Cardiac septum (tissue), 1 donor: ENCODE measurements around the gene ARHGEF10L. TPM values are rescaled to one million over a fixed set of nuclear protein-coding genes. Genes with fewer than 3 reads are reported as not detected.

Source experiments
- DNase-seq: peaks from one replicate; pipeline ENCODE4 v3.0.0-alpha.2; 2020; ENCODE audit warnings: low spot score
- intact Hi-C: fragments of 100-400 bp; cut with DNase I; formaldehyde crosslinking; loops from one replicate; pipeline ENCODE4 v1.14.0; 2022
- total RNA-seq: library from RNA; stranded (reverse); fragmentation: NEBNext Ultra II Directional; extraction: Animal tissue kit (Norgen Biotek cat#: 25700); gene quantifications from one replicate; pipeline ENCODE4 v1.2.1, GENCODE V29; 2021
- donor health status: DM: no; HTN: no; CAD: no.

ARHGEF10L gene
- total RNA-seq, 1 donor from 2014 or later = 59.8 TPM

DNA sequence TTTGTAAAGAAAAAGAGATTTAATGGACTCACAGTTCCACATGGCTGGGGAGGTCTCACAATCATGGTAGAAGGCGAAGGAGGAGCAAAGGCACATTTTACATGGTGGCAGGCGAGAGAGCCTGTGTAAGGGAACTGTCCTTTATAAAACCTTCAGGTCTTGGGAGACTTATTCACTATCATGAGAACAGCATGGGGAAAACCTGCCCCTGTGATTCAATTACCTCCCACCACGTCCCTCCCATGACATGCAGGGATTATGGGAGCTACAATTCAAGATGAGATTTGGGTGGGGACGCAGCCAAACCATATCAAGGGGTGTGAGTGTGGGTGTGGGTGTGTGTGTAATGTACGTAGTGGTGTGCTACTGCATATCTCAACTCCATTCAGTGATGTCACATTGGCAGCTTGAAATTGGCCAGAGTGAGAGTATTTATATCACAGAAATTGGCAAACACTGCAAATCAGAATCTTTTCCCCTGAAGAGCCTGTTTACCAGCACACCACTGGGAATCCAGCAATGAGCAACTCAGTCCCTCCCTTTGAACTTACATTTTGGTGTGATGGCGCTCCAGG, 5.4 kb downstream of the ARHGEF10L start:
- intact Hi-C loops = no loop called here
- DNase-seq = no peak

DNA sequence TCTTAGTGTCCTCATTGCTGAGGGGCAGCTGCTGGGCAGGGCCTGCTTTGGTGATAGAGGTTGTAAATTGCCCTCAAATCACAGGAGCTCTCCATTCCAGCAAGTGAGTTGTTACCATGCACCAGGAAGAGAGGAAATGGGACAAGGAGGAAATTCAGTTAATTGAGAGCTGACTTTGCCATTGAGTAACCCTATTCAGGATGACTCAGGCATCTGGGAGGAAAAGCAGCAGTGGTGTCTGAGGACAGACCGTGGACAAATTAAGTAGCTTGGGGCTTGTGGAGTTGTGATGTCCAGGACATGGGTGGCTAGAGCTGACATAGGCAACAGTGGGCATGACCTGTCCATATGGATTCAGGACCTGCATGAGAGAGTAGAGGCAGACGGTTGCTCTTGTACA, 5.9 kb downstream of the ARHGEF10L start:
- intact Hi-C loops = no loop called here
- DNase-seq = no peak

DNA sequence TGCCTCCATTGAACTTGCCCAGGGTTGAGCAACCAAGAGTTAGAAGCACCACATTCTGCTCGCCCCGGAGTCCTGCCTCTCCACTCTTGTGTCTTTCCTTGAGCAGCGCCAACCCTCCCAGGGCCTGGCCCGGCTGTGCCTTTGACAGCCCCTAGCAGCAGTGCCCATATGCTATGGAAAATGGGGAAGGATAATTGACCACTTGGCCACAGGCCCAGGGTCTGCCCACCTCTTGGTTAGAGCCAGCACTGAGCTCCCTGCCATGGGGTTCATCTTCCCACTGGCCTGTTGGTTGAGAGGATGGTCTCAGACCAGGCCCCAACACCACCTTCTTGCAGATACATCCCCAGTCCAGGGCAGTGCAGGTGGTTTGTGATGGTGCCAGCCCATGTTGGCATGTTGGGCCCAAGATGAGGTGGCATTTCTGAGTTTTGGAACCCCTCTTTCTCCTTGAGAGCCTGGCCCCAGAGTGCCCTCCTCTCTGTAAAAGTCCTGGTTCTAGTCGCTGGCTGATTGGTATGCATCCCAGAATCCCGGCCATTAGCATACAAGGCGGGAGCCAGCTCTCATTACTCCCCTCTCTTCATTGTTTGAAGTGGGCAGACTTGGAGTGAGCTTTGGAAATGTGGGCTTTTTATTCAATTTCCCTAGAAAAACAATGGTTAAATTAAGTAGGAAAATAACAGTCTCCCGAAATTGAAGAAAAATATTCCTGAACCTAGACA, 7.6 kb downstream of the ARHGEF10L start:
- intact Hi-C loops = no loop called here
- no peak for DNase-seq

DNA sequence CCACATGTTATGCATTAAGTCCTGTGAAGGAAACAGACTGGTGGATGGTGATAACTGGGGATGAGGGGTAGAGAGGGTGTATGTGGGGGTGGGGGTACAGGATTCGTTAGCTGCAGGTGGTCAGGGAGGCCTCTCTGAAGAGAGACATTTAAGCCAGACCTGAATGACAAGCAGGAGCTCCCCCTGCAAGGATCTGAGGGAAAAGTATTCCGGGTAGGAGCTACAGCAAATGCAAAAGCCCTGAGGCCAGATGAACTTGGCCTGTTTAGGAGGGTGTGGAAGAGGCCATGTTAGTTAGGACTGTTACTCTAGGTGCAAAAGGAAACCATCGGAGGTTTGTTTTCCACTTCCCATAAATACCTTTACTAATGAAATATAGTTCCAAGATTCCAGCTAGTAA, 9.9 kb downstream of the ARHGEF10L start:
- intact Hi-C loops = no loop called here
- DNase-seq = no peak

DNA sequence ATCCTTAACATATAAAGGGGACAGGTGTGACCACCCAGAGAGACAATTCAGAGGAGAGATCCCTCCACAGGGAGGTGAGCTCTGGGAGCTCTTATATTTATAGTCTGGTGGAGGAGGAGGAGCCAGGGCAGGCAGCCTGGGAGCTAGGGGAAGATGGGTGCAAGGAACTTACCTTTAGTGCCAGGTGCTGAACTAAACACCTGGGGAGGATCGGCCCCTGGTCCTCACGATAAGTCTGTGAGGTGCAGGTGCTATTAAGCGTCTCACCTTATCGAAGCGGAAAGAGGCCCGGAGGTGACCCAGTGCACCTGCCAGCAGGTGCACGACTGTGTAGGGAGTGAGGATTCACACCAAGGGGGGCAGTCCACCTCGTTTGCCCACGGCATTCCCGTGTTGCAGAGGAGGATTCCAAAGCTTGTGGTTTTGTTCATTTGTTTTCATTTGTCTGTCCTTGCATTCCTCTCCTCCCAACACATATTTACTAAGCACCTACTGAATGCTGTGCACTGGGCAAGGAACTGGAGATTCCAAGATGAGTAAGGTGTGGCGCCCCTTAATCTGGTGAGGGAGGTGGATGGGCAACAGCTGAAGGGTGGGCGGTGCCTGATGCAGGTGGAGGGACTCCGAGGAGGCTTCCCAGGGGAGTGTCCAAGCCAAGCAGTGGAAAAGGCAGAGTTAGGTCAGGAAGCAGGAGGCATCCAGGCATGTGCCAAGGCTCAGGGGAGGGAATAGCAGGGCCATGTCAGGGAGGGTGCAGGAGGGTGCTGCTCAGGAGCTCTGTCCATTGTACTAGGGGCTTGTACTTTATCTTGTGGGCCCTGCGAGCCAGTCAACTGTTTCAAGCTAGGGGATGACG, 11.5 kb downstream of the ARHGEF10L start:
- intact Hi-C loops = loop anchor here (5.0 kb wide), 1 partner anchor 66 kb away; no protein-coding TSS in a partner anchor

DNA sequence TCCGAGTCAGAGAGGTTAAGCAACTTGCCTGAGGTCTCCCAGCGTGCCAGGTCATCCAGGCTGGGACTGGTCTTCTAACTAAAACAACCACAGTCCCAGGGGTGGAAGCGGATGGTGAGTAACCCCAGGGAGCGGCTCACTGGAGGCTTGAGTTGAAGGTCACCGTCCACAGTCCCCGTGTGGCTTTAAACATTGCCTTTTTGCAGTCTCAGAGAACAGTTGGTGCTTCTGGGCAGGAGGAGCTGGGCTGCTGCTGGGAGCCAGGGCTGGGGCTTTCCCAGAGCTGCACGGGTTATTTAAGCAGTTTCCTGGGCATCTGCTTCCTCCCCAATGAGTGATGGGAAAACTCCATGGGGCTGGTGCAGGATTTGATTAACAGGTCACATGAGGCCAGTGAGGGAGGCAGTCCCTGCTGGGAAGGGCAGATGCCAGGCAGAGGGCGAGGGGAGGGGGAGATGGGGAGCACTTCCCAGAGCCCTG, 12.3 kb downstream of the ARHGEF10L start:
- DNase-seq = no peak
- intact Hi-C loops = loop anchor here (5.0 kb wide), 1 partner anchor 66 kb away; no protein-coding TSS in a partner anchor

More for the DNA sequence above, 11.5 kb downstream of the ARHGEF10L start:
- DNase-seq = no peak

DNA sequence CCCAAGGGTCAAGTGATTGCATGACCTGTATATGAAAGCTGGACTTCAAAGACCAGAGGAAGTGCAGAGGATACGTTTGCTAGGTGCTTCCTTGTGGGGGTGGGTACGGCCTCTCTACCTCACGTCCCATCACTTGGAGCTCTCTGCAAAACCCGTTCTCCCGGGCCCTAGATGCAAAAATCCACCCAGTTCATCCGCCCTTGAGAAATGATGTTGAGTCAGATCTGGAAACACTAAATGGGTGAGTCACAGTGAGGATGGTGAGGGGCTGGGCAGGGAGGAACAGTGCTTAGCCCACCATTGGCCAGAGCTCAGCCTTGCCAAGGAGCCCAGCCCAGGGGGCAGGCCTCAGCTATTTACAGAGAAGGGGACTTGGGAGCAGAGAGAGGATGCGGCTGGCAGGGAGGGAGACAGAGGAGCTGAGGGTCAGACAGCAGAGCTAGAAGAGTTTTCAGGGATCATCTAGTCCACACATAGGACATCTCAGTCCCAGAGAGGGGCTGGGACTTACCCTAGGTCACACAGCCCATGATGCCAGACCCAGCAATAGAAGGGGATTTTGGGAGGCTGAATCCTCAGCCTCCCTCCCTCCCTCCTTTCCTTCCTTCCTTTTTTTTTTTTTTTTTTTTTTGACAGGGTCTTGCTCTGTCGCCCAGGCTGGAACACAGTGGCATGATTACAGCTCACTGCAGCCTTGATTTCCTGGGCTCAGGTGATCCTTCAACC, 14.6 kb downstream of the ARHGEF10L start:
- intact Hi-C loops = loop anchor here (5.0 kb wide), 1 partner anchor 63 kb away; no protein-coding TSS in a partner anchor
- no peak for DNase-seq

DNA sequence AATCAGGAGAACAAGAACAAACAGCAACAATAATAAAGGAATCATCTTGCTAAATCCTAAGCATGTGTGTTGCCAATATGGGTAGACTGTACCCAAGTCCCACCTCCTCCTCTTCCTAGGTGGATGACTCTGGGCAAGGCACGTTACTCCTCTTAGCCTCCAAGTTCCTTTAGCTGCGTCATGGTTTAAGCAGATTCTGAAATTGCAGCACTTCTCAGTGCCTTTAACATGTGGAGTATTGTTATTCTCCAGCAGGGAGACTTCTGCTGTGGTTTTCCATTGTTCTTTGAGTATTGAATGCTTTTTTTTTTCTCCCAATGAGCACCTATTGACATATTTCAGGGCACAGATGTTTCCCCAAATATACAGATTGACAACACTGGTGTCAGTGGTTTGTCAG, 15.5 kb downstream of the ARHGEF10L start:
- intact Hi-C loops = loop anchor here (5.0 kb wide), 1 partner anchor 62 kb away; no protein-coding TSS in a partner anchor
- DNase-seq = no peak

DNA sequence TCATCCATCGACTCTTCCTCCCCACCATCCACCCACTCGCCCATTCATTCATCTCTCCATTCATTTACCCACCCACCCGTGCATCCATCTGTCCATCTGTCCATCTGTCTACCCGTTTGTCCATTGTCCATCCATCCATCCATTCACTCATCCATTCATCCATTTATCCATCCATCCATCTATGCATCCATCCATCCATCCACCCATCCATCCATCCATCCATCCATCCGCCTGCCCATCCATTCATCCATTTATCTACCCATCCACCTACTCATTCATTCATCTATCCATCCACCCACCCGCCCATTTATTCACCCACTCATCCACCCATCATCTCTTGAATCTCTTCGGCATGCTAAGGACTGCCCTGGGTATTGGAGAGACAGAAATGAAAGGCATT, 18.5 kb downstream of the ARHGEF10L start:
- intact Hi-C loops = no loop called here
- DNase-seq = no peak

DNA sequence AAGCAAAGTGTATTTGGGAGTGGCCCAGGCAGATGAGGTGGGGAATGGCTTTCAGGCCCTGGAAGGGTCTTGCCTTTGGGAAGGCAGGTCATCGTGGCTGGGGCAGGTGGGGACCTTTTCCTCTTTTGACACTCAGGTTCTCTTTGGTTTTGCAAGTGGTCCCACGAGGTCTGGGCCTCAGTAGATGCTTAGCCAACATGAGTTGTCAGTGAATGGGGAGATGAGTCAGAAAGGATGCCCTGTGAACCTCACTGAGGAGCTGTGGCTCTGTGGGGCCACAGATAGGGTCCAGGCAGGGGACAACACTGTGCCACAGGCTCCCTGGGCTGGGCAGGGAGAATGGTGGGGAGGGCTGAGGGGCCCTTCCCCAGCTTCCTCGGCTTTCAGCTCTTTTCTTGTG, 19.0 kb downstream of the ARHGEF10L start:
- no peak for DNase-seq
- intact Hi-C loops = no loop called here

DNA sequence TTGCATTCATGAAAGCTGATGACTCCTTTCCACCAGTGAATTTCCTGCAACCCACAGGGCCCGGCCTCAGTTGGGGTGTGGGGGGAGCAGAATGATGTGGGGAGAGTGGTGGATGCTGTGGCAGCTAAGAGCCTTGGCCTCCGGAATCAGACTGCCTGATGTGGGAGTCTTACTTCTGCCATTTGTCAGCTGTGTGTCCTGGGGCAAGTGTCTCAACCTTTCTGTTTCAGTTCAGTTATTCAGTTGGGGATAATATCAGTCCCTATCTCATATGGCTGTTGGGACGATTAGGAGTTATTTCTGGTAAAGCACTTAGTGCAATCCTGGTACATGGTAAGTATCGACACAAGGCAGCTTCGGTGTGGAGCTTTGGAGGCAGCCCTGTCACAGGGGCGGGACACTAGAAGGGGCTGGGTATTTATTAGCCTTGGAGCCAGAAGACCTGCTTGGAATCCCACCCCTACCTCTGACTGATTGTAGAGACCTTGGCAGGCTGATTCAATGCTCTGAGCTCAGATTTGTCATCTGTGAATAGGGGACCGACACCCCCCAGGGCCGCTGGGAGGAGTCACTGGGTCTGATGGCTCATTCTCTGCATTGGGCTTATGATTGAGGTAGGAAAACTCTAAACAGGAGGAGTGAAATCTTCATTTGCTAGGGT, 19.6 kb downstream of the ARHGEF10L start:
- no peak for DNase-seq
- intact Hi-C loops = no loop called here

DNA sequence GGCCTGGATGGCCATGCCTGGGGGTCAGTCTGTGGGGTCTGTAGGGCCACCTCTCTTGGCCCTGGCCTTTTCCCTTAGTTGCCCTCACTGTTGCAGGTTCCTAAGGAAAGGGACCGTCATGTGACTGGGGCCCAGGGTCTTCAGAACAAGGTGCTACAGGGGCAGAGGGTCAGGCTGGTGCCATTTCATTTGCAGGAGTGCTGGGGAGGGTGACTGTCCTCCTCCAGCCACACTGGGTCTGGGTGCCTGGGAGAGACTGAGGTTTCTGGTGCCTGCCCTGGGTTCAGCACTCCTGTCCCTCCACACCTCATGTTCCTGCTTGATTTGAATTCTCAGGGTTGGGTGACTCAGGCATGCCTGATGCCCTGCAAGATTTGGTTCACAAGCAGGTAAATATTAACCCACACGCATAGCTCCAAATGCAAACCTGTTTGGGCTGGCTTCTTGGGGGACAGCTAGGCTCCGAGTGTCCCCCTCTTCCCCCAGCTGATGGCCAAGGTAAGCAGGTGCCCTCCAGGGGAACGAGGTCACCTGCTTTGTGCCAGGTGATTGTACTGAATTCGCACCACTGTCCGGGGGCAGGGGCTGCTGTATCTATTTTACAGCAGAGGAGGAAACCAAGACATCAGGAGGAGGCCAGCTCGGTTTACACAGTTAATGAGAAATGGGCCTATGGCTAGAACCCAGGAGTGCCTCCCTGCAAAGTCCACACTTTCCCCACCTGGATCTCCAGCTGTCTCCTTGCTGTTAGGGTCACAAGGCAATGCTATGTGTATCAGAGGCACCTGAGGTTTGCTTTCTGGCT, 20.3 kb downstream of the ARHGEF10L start:
- intact Hi-C loops = no loop called here
- DNase-seq = no peak

DNA sequence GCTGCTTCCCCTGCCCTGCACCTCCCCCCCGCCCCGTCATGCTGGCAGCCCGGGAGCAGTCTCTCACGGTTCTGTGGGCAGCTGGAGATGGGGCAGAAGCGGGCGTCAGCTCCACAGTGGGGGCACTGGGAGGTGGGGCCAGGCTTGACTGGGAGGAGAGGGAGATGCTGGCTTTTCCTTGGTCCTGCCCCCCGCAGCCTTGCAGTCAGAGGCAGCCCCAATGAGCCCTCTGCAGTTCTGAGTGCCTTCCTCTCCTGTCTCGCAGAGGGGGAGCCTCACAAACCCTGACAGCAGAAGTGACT, 21.7 kb downstream of the ARHGEF10L start:
- intact Hi-C loops = no loop called here
- DNase-seq = no peak

DNA sequence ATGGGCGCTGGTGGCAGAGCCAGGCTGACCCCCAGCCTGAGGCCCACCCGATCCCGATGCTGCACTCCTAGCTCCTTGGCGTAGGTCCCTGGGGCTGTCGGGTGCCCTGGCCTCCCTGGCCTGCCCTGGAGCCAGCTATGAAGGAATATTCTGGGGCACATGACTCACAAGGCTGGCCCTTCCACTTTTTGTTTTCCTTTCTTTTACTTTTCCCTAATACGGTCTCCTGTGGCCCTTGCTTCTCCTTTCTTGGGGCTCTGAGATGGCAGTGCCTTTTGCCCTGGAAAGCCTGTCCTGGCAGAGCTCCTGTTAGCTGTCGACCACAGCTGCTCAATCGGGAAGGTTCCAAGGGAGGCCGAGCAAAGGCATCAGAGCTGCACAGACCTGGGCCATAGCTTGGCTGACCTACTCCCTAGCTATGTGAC, 22.1 kb downstream of the ARHGEF10L start:
- intact Hi-C loops = no loop called here

DNA sequence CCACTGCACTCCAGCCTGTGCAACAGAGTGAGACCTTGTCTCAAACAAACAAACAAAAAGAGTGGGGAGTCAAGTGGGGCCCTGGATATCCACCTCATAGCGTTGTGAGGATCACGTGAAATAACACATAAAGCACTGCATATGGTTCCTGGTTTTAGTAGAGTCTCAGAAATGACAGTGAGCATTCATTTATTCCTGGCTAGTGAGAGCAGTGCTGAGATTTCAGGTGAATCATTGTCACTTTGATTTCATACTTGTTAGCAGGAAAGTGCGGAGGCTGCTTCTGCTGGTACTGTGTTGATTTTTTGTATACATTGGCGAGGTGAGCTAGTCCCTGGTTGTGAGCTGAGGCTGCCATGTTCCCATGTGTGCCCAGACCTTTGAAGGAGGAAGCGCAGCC, 22.9 kb downstream of the ARHGEF10L start:
- intact Hi-C loops = no loop called here
- no peak for DNase-seq

More for the DNA sequence above, 22.1 kb downstream of the ARHGEF10L start:
- DNase-seq = no peak

DNA sequence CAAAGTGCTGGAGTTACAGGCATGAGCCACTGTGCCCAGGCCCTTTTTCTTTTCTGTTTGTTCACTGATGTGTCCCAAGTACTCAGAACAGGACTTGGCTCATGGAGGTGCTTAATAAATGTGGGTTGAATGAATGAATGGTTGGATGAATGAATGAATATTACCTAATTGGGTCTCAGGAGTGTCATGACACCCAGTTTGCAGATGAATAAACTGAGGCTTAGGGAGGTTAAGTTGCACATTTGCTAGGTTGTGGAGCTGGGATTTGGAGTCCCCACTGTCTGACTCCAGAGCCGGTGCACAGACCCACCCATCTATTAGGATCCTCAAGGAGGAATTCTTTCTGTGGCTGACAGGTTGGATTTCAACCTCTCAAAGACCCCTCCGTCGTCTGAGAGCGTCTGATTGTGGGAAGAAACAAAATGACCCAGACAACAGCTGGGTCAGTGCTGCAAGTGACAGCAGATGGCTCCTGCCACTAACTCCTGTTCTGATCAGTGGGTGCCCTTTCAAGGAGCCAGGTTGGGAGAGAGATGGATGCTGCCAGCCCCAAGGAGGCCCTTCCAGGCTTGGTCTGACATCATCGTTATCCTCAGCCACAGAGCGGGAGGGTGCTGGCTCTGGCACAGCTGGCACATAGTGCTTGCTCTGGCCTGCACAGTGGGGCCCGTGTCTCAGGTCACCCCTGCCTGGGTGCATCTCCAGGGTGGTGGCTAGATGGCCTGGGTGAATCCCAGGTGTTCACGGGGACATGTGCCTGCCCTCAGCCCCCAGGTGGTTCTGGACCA, 24.2 kb downstream of the ARHGEF10L start:
- DNase-seq = no peak
- intact Hi-C loops = no loop called here
